Endothelial cell of umbilical vein (primary cell): Measurements from ENCODE around the gene S100A7. TPM values are rescaled to one million over a fixed set of nuclear protein-coding genes. Genes with fewer than 3 reads are reported as not detected.

ENCODE experiments used
- BruUV-seq: library from RNA; stranded (reverse); fragments of 400-500 nt; replicated peaks from 2 replicates; lab custom pipeline; 2021; lab: Mats Ljungman, UMichigan
- CTCF ChIA-PET: fragments of 300-600, 350-600 bp; sonication (Branson Sonifier 250); formaldehyde crosslinking; loops from one replicate; lab custom pipeline; 2021; ENCODE audit warnings: antibody characterized with exemption, inconsistent platforms; lab: Charles Lee
- POLR2A ChIA-PET: fragments of 300-600, 350-600 bp; sonication (Branson Sonifier 250); formaldehyde crosslinking; loops from one replicate; lab custom pipeline; 2021; ENCODE audit warnings: antibody characterized with exemption, inconsistent platforms; lab: Charles Lee
- DNase-seq: peaks from one replicate; pipeline ENCODE4 v3.0.0-alpha.2; 2011; ENCODE audit warnings: low read depth, low spot score
- FAIRE-seq: peaks from 2 replicates; lab custom pipeline; 2011; peaks lifted over from hg19 to GRCh38; lab: Jason Lieb, UNC
- H2AFZ ChIP-seq: 2 replicates; pipeline ENCODE4 v1.6.0; 2012; ENCODE audit warnings: low read depth, low read length, control low read depth, inconsistent platforms
- H3K27ac ChIP-seq: 2 replicates; pipeline ENCODE4 v1.5.1; 2011; ENCODE audit warnings: low read depth, mild to moderate bottlenecking, control low read depth, low read length, moderate library complexity; ENCODE audit not compliant: insufficient read depth
- H3K27me3 ChIP-seq, 2 experiments: 2 replicates each; pipeline versions ENCODE4 v1.6.0 to v1.6.1; 2011; ENCODE audit warnings: low read length in 2 of 2, mixed read lengths in 1 of 2; ENCODE audit not compliant: control insufficient read depth in 2 of 2, insufficient read depth in 2 of 2
- H3K36me3 ChIP-seq, 2 experiments: 2 replicates in 1 of 2; 3 replicates in 1 of 2; pipeline ENCODE4 v1.5.1; 2011; ENCODE audit warnings: low read length in 2 of 2, mild to moderate bottlenecking in 1 of 2, moderate library complexity in 1 of 2; ENCODE audit not compliant: control insufficient read depth in 2 of 2, insufficient read depth in 2 of 2; ENCODE audit errors: extremely low read depth in 1 of 2
- H3K4me1 ChIP-seq: 3 replicates; pipeline ENCODE4 v1.5.1; 2011; ENCODE audit warnings: mild to moderate bottlenecking, low read length; ENCODE audit not compliant: control insufficient read depth, insufficient read depth; ENCODE audit errors: extremely low read depth
- H3K4me2 ChIP-seq: 2 replicates; pipeline ENCODE4 v1.6.1; 2011; ENCODE audit warnings: low read length, control low read depth, mixed read lengths; ENCODE audit not compliant: insufficient read depth
- H3K4me3 ChIP-seq, 3 experiments: fragments of 200-600 bp in 1 of 3; sonication (generic), shearing (Covaris generic) in 1 of 3; replicated peaks in 1 of 3; 2 replicates each; pipeline ENCODE4 v1.5.1; 2011 to 2016; ENCODE audit warnings: control low read depth in 3 of 3, low read length in 3 of 3, mild to moderate bottlenecking in 2 of 3, inconsistent platforms in 1 of 3, low read depth in 1 of 3, moderate library complexity in 1 of 3; ENCODE audit not compliant: insufficient read depth in 1 of 3
- H3K79me2 ChIP-seq: 2 replicates; pipeline ENCODE4 v1.6.0; 2012; ENCODE audit warnings: low read length, inconsistent platforms; ENCODE audit not compliant: control insufficient read depth, insufficient read depth
- H3K9ac ChIP-seq: replicated peaks from 2 replicates; pipeline ENCODE3; 2011; ENCODE audit warnings: low read length, control low read depth; ENCODE audit not compliant: insufficient read depth; ENCODE audit errors: extremely low read depth
- H3K9me1 ChIP-seq: replicated peaks from 3 replicates; pipeline ENCODE4 v1.6.0; 2011; ENCODE audit warnings: mild to moderate bottlenecking, low read length; ENCODE audit not compliant: control insufficient read depth, insufficient read depth; ENCODE audit errors: extremely low read depth
- H3K9me3 ChIP-seq: replicated peaks from 2 replicates; pipeline ENCODE4 v1.5.1; 2012; ENCODE audit warnings: low read length, inconsistent platforms; ENCODE audit not compliant: control insufficient read depth, insufficient read depth
- H4K20me1 ChIP-seq: replicated peaks from 2 replicates; pipeline ENCODE3; 2011; ENCODE audit warnings: mild to moderate bottlenecking, low read length; ENCODE audit not compliant: control insufficient read depth, insufficient read depth; ENCODE audit errors: extremely low read depth
- EZH2 ChIP-seq: IDR thresholded peaks from 2 replicates; pipeline ENCODE4 v1.6.1; 2012; ENCODE audit warnings: borderline replicate concordance, low read depth, mild to moderate bottlenecking, moderate library complexity, low read length, inconsistent platforms; ENCODE audit not compliant: severe bottlenecking
- FOS ChIP-seq: IDR thresholded peaks from 2 replicates; pipeline ENCODE4 v1.6.1; 2011; ENCODE audit warnings: mild to moderate bottlenecking, low read length, moderate library complexity, borderline replicate concordance; ENCODE audit not compliant: insufficient read depth
- GATA2 ChIP-seq: IDR thresholded peaks from 2 replicates; pipeline ENCODE4 v1.7.0; 2011; ENCODE audit warnings: low read depth, mild to moderate bottlenecking, moderate library complexity, mixed read lengths, low read length; ENCODE audit not compliant: insufficient read length, insufficient read depth
- JUN ChIP-seq: IDR thresholded peaks from 2 replicates; pipeline ENCODE4 v1.6.1; 2011; ENCODE audit warnings: borderline replicate concordance, low read depth; ENCODE audit not compliant: insufficient read length, insufficient read depth
- MAX ChIP-seq: IDR thresholded peaks from 2 replicates; pipeline ENCODE4 v1.6.1; 2011; ENCODE audit not compliant: insufficient read depth, insufficient read length
- MYC ChIP-seq: IDR thresholded peaks from one replicate; pipeline ENCODE4 v1.6.1; 2011; ENCODE audit warnings: mild to moderate bottlenecking, low read depth, low read length
- POLR2A ChIP-seq: IDR thresholded peaks from 2 replicates; pipeline ENCODE4 v1.6.1; 2012; ENCODE audit warnings: low read depth, mild to moderate bottlenecking, control low read depth, low read length
- POLR2AphosphoS5 ChIP-seq: IDR thresholded peaks from 2 replicates; pipeline ENCODE4 v1.6.1; 2012; ENCODE audit warnings: low read depth, mild to moderate bottlenecking, control low read depth, low read length, moderate library complexity; ENCODE audit not compliant: insufficient read depth
- dilution Hi-C: fragments of 300-500 bp; cut with MboI; formaldehyde crosslinking; loops from one replicate; pipeline ENCODE4 v1.15.0; 2019; ENCODE audit warnings: low sequenced_read_pairs; ENCODE audit not compliant: extremely low pct_ligation_motif_present
- intact Hi-C: fragments of 100-400 bp; cut with micrococcal nuclease; formaldehyde crosslinking; loops from one replicate; pipeline ENCODE4 v1.10.0; 2022
- polyA plus RNA-seq, 4 experiments: library from polyadenylated mRNA; depleted of rRNA in 3 of 4; stranded (reverse) in 3 of 4; unstranded in 1 of 4; fragments of >200 nt; gene quantifications; 2 replicates each; pipeline versions ENCODE4 v1.2.1 to v1.2.3, GENCODE V29; 2011 to 2012; ENCODE audit warnings: missing spikeins in 1 of 4
- total RNA-seq: library from RNA; stranded (reverse); gene quantifications from 2 replicates; pipeline ENCODE4 v1.2.3, GENCODE V29; 2021
- TF ChIP-seq, protein P1 (sequence below), 2 donors: IDR thresholded peaks; 1 replicate in 1 of 2; 2 replicates in 1 of 2; pipeline ENCODE4 v1.5.1; 2011; ENCODE audit warnings: low read length in 2 of 2, mild to moderate bottlenecking in 2 of 2, moderate library complexity in 2 of 2, control low read depth in 1 of 2, inconsistent platforms in 1 of 2, low read depth in 1 of 2; ENCODE audit not compliant: insufficient read depth in 1 of 2; ENCODE audit errors: extremely low read depth in 1 of 2

Gene S100A7
- total and polyA plus RNA-seq, 2 donors (not counting 3 experiments of a cell fraction or from before 2014, with no cell fraction given) = not detected

- H3K79me2 ChIP-seq = no peaks in the 10 kb centered on the region
- CTCF ChIA-PET = no interaction called here
- H3K36me3 ChIP-seq = no peaks in the 10 kb centered on the region
- FAIRE-seq = no peak
- BruUV-seq = no TSS peak
- no peak for DNase-seq
- no peak overlapping the region for H3K4me3 ChIP-seq
- no peaks in the 10 kb centered on the region for H3K9me1 ChIP-seq
- no peaks in the 10 kb centered on the region for H3K27me3 ChIP-seq
- no peaks in the 10 kb centered on the region for H4K20me1 ChIP-seq
- H3K9me3 ChIP-seq = no peaks in the 10 kb centered on the region
- dilution Hi-C loops = no loop called here
- no peak overlapping the region for H3K27ac ChIP-seq
- no peak for TF ChIP-seq MYC
- TF ChIP-seq GATA2 = no peak
- TF ChIP-seq, protein P1, sequence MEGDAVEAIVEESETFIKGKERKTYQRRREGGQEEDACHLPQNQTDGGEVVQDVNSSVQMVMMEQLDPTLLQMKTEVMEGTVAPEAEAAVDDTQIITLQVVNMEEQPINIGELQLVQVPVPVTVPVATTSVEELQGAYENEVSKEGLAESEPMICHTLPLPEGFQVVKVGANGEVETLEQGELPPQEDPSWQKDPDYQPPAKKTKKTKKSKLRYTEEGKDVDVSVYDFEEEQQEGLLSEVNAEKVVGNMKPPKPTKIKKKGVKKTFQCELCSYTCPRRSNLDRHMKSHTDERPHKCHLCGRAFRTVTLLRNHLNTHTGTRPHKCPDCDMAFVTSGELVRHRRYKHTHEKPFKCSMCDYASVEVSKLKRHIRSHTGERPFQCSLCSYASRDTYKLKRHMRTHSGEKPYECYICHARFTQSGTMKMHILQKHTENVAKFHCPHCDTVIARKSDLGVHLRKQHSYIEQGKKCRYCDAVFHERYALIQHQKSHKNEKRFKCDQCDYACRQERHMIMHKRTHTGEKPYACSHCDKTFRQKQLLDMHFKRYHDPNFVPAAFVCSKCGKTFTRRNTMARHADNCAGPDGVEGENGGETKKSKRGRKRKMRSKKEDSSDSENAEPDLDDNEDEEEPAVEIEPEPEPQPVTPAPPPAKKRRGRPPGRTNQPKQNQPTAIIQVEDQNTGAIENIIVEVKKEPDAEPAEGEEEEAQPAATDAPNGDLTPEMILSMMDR (IDR thresholded peaks at IDR 0.05; ENCODE audit: extremely low read depth in 1 of 2, insufficient read depth in 1 of 2, low read depth in 1 of 2, low read length in 2 of 2) = no peak
- no peak for TF ChIP-seq POLR2A
- no peak for TF ChIP-seq JUN
- TF ChIP-seq FOS = no peak
- TF ChIP-seq MAX = no peak
- no peak for TF ChIP-seq POLR2AphosphoS5
- no peak for TF ChIP-seq EZH2
- H2AFZ ChIP-seq = no peak overlapping the region
- H3K4me2 ChIP-seq = no peak overlapping the region
- H3K9ac ChIP-seq = no peak overlapping the region
- intact Hi-C loops = no loop called here
- POLR2A ChIA-PET = no interaction called here
- H3K4me1 ChIP-seq = no peaks in the 10 kb centered on the region
Observed at GRCh38 chr1:153432874-153433681, 27.4 kb downstream of the S100A7 start.
